ENCODE data around the gene KLHL30. TPM values are rescaled to one million over a fixed set of nuclear protein-coding genes. Genes with fewer than 3 reads are reported as not detected.

The KLHL30 gene
- total RNA-seq, 1 experiment from 2014 or later = 0.61 TPM

- no peak for TF ChIP-seq SIN3A (IDR thresholded peaks at IDR 0.05; ENCODE audit: low read depth)
- no peak for TF ChIP-seq CTCF (IDR thresholded peaks at IDR 0.05 in 2 of 3, conservative IDR thresholded peaks at IDR 0.05 in 1 of 3; ENCODE audit: borderline replicate concordance in 1 of 3, insufficient read depth in 1 of 3, low read depth in 2 of 3, low read length in 2 of 3)
- H3K4me3 ChIP-seq (replicated peaks in 1 of 2; ENCODE audit: low read depth in 1 of 2, low read length in 2 of 2) = no peak overlapping the region
- CTCF ChIA-PET = no interaction called here
- RAD21 ChIA-PET (ENCODE audit: low non-redundant PET in 1 of 2, low total read pairs in 2 of 2, uncharacterized antibody in 2 of 2, unreplicated experiment in 2 of 2) = no interaction called here
- no peaks in the 10 kb centered on the region for H3K79me2 ChIP-seq (ENCODE audit: insufficient read depth, low read length)
- no peaks in the 10 kb centered on the region for H3K4me1 ChIP-seq (ENCODE audit: control insufficient read depth in 1 of 2, insufficient read depth in 2 of 2, low read length in 2 of 2)
- H3K9me2 ChIP-seq (ENCODE audit: insufficient read depth) = no peaks in the 10 kb centered on the region
- POLR2A ChIA-PET = no interaction called here
- no peak overlapping the region for H2AFZ ChIP-seq (ENCODE audit: low read depth, low read length, poor library complexity, severe bottlenecking)
- ATAC-seq (no peak; the same call in 1 of the 2 replicates), DNase-seq (ENCODE audit: low read depth, low spot score) (no peak)
- H3K9me3 ChIP-seq (ENCODE audit: control insufficient read depth in 1 of 2, insufficient read depth in 1 of 2, low read depth in 1 of 2, low read length in 2 of 2) = peaks cover 0 to 10% of the 10 kb centered on the region in 2 experiments; a peak in 1 of 4 replicates
- no peak overlapping the region for H3K4me2 ChIP-seq (ENCODE audit: low read length)
- H3K27me3 ChIP-seq (ENCODE audit: insufficient read depth, low read length) = no peaks in the 10 kb centered on the region
- H3K9ac ChIP-seq (ENCODE audit: low read length) = no peak overlapping the region
- H3K27ac ChIP-seq (ENCODE audit: low read depth, low read length) = no peak overlapping the region
- intact Hi-C loops (cut with micrococcal nuclease) = no loop called here
- H4K20me1 ChIP-seq (ENCODE audit: insufficient read depth) = no peaks in the 10 kb centered on the region
- no peaks in the 10 kb centered on the region for H3K36me3 ChIP-seq (ENCODE audit: control insufficient read depth in 1 of 2, insufficient read depth in 2 of 2, low read length in 2 of 2)
- no TSS peak for BruUV-seq (replicated peaks)
Observed at GRCh38 chr2:238127165-238128060, 11.1 kb upstream of the KLHL30 start.

- no peaks in the 10 kb centered on the region for H3K4me1 ChIP-seq (ENCODE audit: control insufficient read depth in 1 of 2, insufficient read depth in 2 of 2, low read length in 2 of 2)
- DNase-seq (ENCODE audit: low read depth, low spot score) = no peak
- no peaks in the 10 kb centered on the region for H3K79me2 ChIP-seq (ENCODE audit: insufficient read depth, low read length)
- ChIA-PET POLR2A (no interaction called here), CTCF (no interaction called here), RAD21 (ENCODE audit: low non-redundant PET in 1 of 2, low total read pairs in 2 of 2, uncharacterized antibody in 2 of 2, unreplicated experiment in 2 of 2) (no interaction called here)
- H4K20me1 ChIP-seq (ENCODE audit: insufficient read depth) = no peaks in the 10 kb centered on the region
- no TSS peak for BruUV-seq (replicated peaks)
- H3K9ac ChIP-seq (ENCODE audit: low read length) = no peak overlapping the region
- H3K9me3 ChIP-seq (ENCODE audit: control insufficient read depth in 1 of 2, insufficient read depth in 1 of 2, low read depth in 1 of 2, low read length in 2 of 2) = peaks cover 0 to 10% of the 10 kb centered on the region in 2 experiments; a peak in 1 of 4 replicates
- intact Hi-C loops (cut with micrococcal nuclease) = no loop called here
- H3K4me2 ChIP-seq (ENCODE audit: low read length) = no peak overlapping the region
- no peaks in the 10 kb centered on the region for H3K36me3 ChIP-seq (ENCODE audit: control insufficient read depth in 1 of 2, insufficient read depth in 2 of 2, low read length in 2 of 2)
- no peak overlapping the region for H2AFZ ChIP-seq (ENCODE audit: low read depth, low read length, poor library complexity, severe bottlenecking)
- no peak overlapping the region for H3K4me3 ChIP-seq (replicated peaks in 1 of 2; ENCODE audit: low read depth in 1 of 2, low read length in 2 of 2)
- no peaks in the 10 kb centered on the region for H3K27me3 ChIP-seq (ENCODE audit: insufficient read depth, low read length)
- H3K9me2 ChIP-seq (ENCODE audit: insufficient read depth) = no peaks in the 10 kb centered on the region
- H3K27ac ChIP-seq (ENCODE audit: low read depth, low read length) = no peak overlapping the region
- no peak for ATAC-seq
- TF ChIP-seq SRF (IDR thresholded peaks at IDR 0.05; ENCODE audit: low read depth) (no peak), ZNF274 (IDR thresholded peaks at IDR 0.05; ENCODE audit: low read depth, low read length) (no peak), JUND (IDR thresholded peaks at IDR 0.05) (no peak), YY1 (IDR thresholded peaks at IDR 0.05; ENCODE audit: extremely low read depth, insufficient replicate concordance, low read depth, low read length) (no peak), EZH2phosphoT487 (IDR thresholded peaks at IDR 0.05; ENCODE audit: borderline replicate concordance) (no peak), CTCF (IDR thresholded peaks at IDR 0.05 in 2 of 3, conservative IDR thresholded peaks at IDR 0.05 in 1 of 3; ENCODE audit: borderline replicate concordance in 1 of 3, insufficient read depth in 1 of 3, low read depth in 2 of 3, low read length in 2 of 3) (no peak), REST (IDR thresholded peaks at IDR 0.05; ENCODE audit: low read depth) (no peak), CEBPB (IDR thresholded peaks at IDR 0.05; ENCODE audit: low read depth) (no peak), SIN3A (IDR thresholded peaks at IDR 0.05; ENCODE audit: low read depth) (no peak)
Observed at GRCh38 chr2:238128061-238128440, 10.4 kb upstream of the KLHL30 start.
